GM06990 (cell line): Measurements from ENCODE around the gene TLR3.
"Not testable (repeated sequence)": the region's sequence is repeated elsewhere in the genome, so short reads cannot be mapped to it uniquely, and the experiment has no call there.

Experiments used
- DNase-seq: peaks from one replicate; pipeline ENCODE4 v3.0.0-alpha.2; 2011; ENCODE audit not compliant: insufficient read length; ENCODE audit errors: extremely low read depth
- H3K27me3 ChIP-seq: replicated peaks from 2 replicates; pipeline ENCODE4 v1.6.0; 2011; ENCODE audit warnings: low read length; ENCODE audit not compliant: control insufficient read depth, insufficient read depth
- H3K36me3 ChIP-seq: 2 replicates; pipeline ENCODE4 v1.5.1; 2011; ENCODE audit warnings: low read length; ENCODE audit not compliant: control insufficient read depth, insufficient read depth
- H3K4me3 ChIP-seq: replicated peaks from 2 replicates; pipeline ENCODE4 v1.5.1; 2011; ENCODE audit warnings: low read depth, mild to moderate bottlenecking, control low read depth, low read length
- CTCF ChIP-seq: IDR thresholded peaks from 2 replicates; pipeline ENCODE4 v1.5.1; 2011; ENCODE audit warnings: low read length, control low read depth, mild to moderate bottlenecking, inconsistent platforms; ENCODE audit not compliant: insufficient read depth, poor library complexity, severe bottlenecking

Gene TLR3

GRCh38 chr4:186037692-186038658 lies 31.0 kb upstream of the TLR3 start:
- Histone ChIP-seq H3K4me3 (no peak overlapping the region), H3K27me3 (no peaks in the 10 kb centered on the region; the same call in 1 of the 2 replicates), H3K36me3 (no peaks in the 10 kb centered on the region)
- DNase-seq: no peak
- TF ChIP-seq CTCF: peak; percentile 63

GRCh38 chr4:186039697-186040096 lies 29.3 kb upstream of the TLR3 start:
- DNase-seq: no peak
- no peak for TF ChIP-seq CTCF

GRCh38 chr4:186040316-186040715 lies 28.6 kb upstream of the TLR3 start:
- Histone ChIP-seq H3K36me3 (no peaks in the 10 kb centered on the region), H3K4me3 (no peak overlapping the region), H3K27me3 (no peaks in the 10 kb centered on the region; the same call in 1 of the 2 replicates)
- no peak for TF ChIP-seq CTCF
- DNase-seq: no peak

More at GRCh38 chr4:186039697-186040096, 29.3 kb upstream of the TLR3 start:
- no peak overlapping the region for H3K4me3 ChIP-seq
- H3K27me3 ChIP-seq: no peaks in the 10 kb centered on the region; the same call in 1 of the 2 replicates
- no peaks in the 10 kb centered on the region for H3K36me3 ChIP-seq

- not testable (repeated sequence) for H3K4me3 ChIP-seq, DNase-seq, H3K36me3 ChIP-seq, H3K27me3 ChIP-seq
These were observed 21.5 kb upstream of the TLR3 start for GRCh38 chr4:186047501-186047900.

GRCh38 chr4:186050135-186050534 lies 18.8 kb upstream of the TLR3 start:
- DNase-seq, H3K4me3 ChIP-seq, H3K36me3 ChIP-seq, H3K27me3 ChIP-seq: not testable (repeated sequence)

- Histone ChIP-seq H3K27me3 (no peaks in the 10 kb centered on the region), H3K36me3 (no peaks in the 10 kb centered on the region), H3K4me3 (no peak overlapping the region)
- no peak for TF ChIP-seq CTCF
- no peak for DNase-seq
These were observed 17.9 kb upstream of the TLR3 start for GRCh38 chr4:186051096-186051495.
